ENCODE data around the gene UBE3B. TPM values are rescaled to one million over a fixed set of nuclear protein-coding genes. Genes with fewer than 3 reads are reported as not detected.

UBE3B gene
- total and polyA plus RNA-seq, 4 donors = 12.9 to 40.2 (median 26.0) TPM

- ATAC-seq (ENCODE audit: low FRiP score) = no peak
- Histone ChIP-seq H3K4me1 (ENCODE audit: control insufficient read depth in 1 of 2, insufficient read depth in 2 of 2, low read length in 2 of 2) (no peaks in the 10 kb centered on the region), H3K36me3 (ENCODE audit: control insufficient read depth in 1 of 2, insufficient read depth in 2 of 2, low read length in 1 of 2) (peaks cover 0 to 8% of the 10 kb centered on the region in 2 donors), H3K27me3 (ENCODE audit: control insufficient read depth in 1 of 2, insufficient read depth in 2 of 2, low read length in 1 of 2) (no peaks in the 10 kb centered on the region), H3K9me3 (ENCODE audit: control insufficient read depth, low read length) (no peaks in the 10 kb centered on the region), H3K27ac (ENCODE audit: low read depth in 1 of 2, low read length in 2 of 2) (no peak overlapping the region), H3K4me3 (ENCODE audit: low read length in 2 of 2) (no peak overlapping the region)
- 89 to 91% methylated on average over 10 of the region's 10 CpGs for WGBS, 2 donors
- intact Hi-C loops (cut with DNase I) = no loop called here
- peak in 1 of 2 donors; percentile 26 for DNase-seq
Measured at GRCh38 chr12:109567296-109567695, 89.9 kb downstream of the UBE3B start.

- Histone ChIP-seq H3K36me3 (ENCODE audit: control insufficient read depth in 1 of 2, insufficient read depth in 2 of 2, low read length in 1 of 2) (peaks cover 0 to 8% of the 10 kb centered on the region in 2 donors), H3K9me3 (ENCODE audit: control insufficient read depth, low read length) (no peaks in the 10 kb centered on the region), H3K27me3 (ENCODE audit: control insufficient read depth in 1 of 2, insufficient read depth in 2 of 2, low read length in 1 of 2) (no peaks in the 10 kb centered on the region), H3K27ac (ENCODE audit: low read depth in 1 of 2, low read length in 2 of 2) (no peak overlapping the region), H3K4me1 (ENCODE audit: control insufficient read depth in 1 of 2, insufficient read depth in 2 of 2, low read length in 2 of 2) (no peaks in the 10 kb centered on the region), H3K4me3 (ENCODE audit: low read length in 2 of 2) (no peak overlapping the region)
- ATAC-seq (ENCODE audit: low FRiP score) (no peak), DNase-seq (peak in 1 of 2 donors; percentile 4)
- intact Hi-C loops (cut with DNase I) = no loop called here
- 84 to 89% methylated on average over 3 of the region's 3 CpGs for WGBS, 2 donors
Measured at GRCh38 chr12:109567967-109568366, 90.5 kb downstream of the UBE3B start.

- Histone ChIP-seq H3K36me3 (ENCODE audit: control insufficient read depth in 1 of 2, insufficient read depth in 2 of 2, low read length in 1 of 2) (peaks cover 0 to 8% of the 10 kb centered on the region in 2 donors), H3K27me3 (ENCODE audit: control insufficient read depth in 1 of 2, insufficient read depth in 2 of 2, low read length in 1 of 2) (no peaks in the 10 kb centered on the region), H3K9me3 (ENCODE audit: control insufficient read depth, low read length) (no peaks in the 10 kb centered on the region), H3K27ac (ENCODE audit: low read depth in 1 of 2, low read length in 2 of 2) (no peak overlapping the region), H3K4me1 (ENCODE audit: control insufficient read depth in 1 of 2, insufficient read depth in 2 of 2, low read length in 2 of 2) (no peaks in the 10 kb centered on the region), H3K4me3 (ENCODE audit: low read length in 2 of 2) (no peak overlapping the region)
- DNase-seq (peak in 1 of 2 donors; percentile 14), ATAC-seq (ENCODE audit: low FRiP score) (no peak)
- intact Hi-C loops (cut with DNase I) = no loop called here
- WGBS, 2 donors = 83 to 90% methylated on average over 7 of the region's 7 CpGs
Measured at GRCh38 chr12:109568486-109568885, 91.1 kb downstream of the UBE3B start.

- Histone ChIP-seq H3K4me1 (ENCODE audit: control insufficient read depth in 1 of 2, insufficient read depth in 2 of 2, low read length in 2 of 2) (peaks cover 0 to 3% of the 10 kb centered on the region in 2 donors), H3K4me3 (ENCODE audit: low read length in 2 of 2) (no peak overlapping the region), H3K27me3 (ENCODE audit: control insufficient read depth in 1 of 2, insufficient read depth in 2 of 2, low read length in 1 of 2) (no peaks in the 10 kb centered on the region), H3K27ac (ENCODE audit: low read depth in 1 of 2, low read length in 2 of 2) (no peak overlapping the region), H3K9me3 (ENCODE audit: control insufficient read depth, low read length) (no peaks in the 10 kb centered on the region), H3K36me3 (ENCODE audit: control insufficient read depth in 1 of 2, insufficient read depth in 2 of 2, low read length in 1 of 2) (peaks cover 0 to 6% of the 10 kb centered on the region in 2 donors)
- DNase-seq = peak in 1 of 2 donors; percentile 9
- ATAC-seq (ENCODE audit: low FRiP score) = no peak
- intact Hi-C loops (cut with DNase I) = no loop called here
- WGBS, 2 donors = 73 to 86% methylated on average over 5 of the region's 5 CpGs
Measured at GRCh38 chr12:109571773-109572505, 94.5 kb downstream of the UBE3B start.

GRCh38 chr12:109572506-109572845, 95.0 kb downstream of the UBE3B start:
- no peaks in the 10 kb centered on the region for H3K9me3 ChIP-seq (ENCODE audit: control insufficient read depth, low read length)
- intact Hi-C loops (cut with DNase I) = no loop called here
- H3K27ac ChIP-seq (ENCODE audit: low read depth in 1 of 2, low read length in 2 of 2) = no peak overlapping the region
- DNase-seq (peak in 1 of 2 donors; percentile 2), ATAC-seq (ENCODE audit: low FRiP score) (no peak)
- H3K36me3 ChIP-seq (ENCODE audit: control insufficient read depth in 1 of 2, insufficient read depth in 2 of 2, low read length in 1 of 2) = peaks cover 0 to 4% of the 10 kb centered on the region in 2 donors
- 49 to 56% methylated on average over 3 of the region's 3 CpGs for WGBS, 2 donors
- no peaks in the 10 kb centered on the region for H3K27me3 ChIP-seq (ENCODE audit: control insufficient read depth in 1 of 2, insufficient read depth in 2 of 2, low read length in 1 of 2)
- peak overlapping the region in 1 of 2 donors; percentile 47 for H3K4me3 ChIP-seq (ENCODE audit: low read length in 2 of 2)
- peaks cover 0 to 3% of the 10 kb centered on the region in 2 donors for H3K4me1 ChIP-seq (ENCODE audit: control insufficient read depth in 1 of 2, insufficient read depth in 2 of 2, low read length in 2 of 2)

- H3K27me3 ChIP-seq (ENCODE audit: control insufficient read depth in 1 of 2, insufficient read depth in 2 of 2, low read length in 1 of 2) = no peaks in the 10 kb centered on the region
- WGBS, 2 donors = 0% methylated on average over 72 to 74 of the region's 74 CpGs
- DNase-seq (peak; percentile 98 to 99), ATAC-seq (ENCODE audit: low FRiP score) (peak; percentile 98)
- H3K27ac ChIP-seq (ENCODE audit: low read depth in 1 of 2, low read length in 2 of 2) = peak within 1 kb of the TSS in 1 of 2 donors; percentile 58
- peak within 1 kb of the TSS; percentile 86 to 92 for H3K4me3 ChIP-seq (ENCODE audit: low read length in 2 of 2)
- intact Hi-C loops (cut with DNase I) = no loop called here
- H3K4me1 ChIP-seq (ENCODE audit: control insufficient read depth in 1 of 2, insufficient read depth in 2 of 2, low read length in 2 of 2) = peaks cover 0 to 3% of the 10 kb centered on the region in 2 donors
- H3K9me3 ChIP-seq (ENCODE audit: control insufficient read depth, low read length) = no peaks in the 10 kb centered on the region
- H3K36me3 ChIP-seq (ENCODE audit: control insufficient read depth in 1 of 2, insufficient read depth in 2 of 2, low read length in 1 of 2) = peaks cover 1 to 3% of the 10 kb centered on the region in 2 donors
Measured at GRCh38 chr12:109573029-109573913, 95.8 kb downstream of the UBE3B start, which contains the start of the genes MMAB and MVK. MMAB (minus strand) TSS chr12:109573504; CDS start chr12:109573480, 24 bp downstream. MVK (plus strand) TSS chr12:109573794; CDS start chr12:109574823, 1,029 bp downstream.

GRCh38 chr12:109573914-109574244, 96.4 kb downstream of the UBE3B start:
- DNase-seq (no peak), ATAC-seq (ENCODE audit: low FRiP score) (no peak)
- H3K36me3 ChIP-seq (ENCODE audit: control insufficient read depth in 1 of 2, insufficient read depth in 2 of 2, low read length in 1 of 2) = peaks cover 2 to 4% of the 10 kb centered on the region in 2 donors
- intact Hi-C loops (cut with DNase I) = no loop called here
- H3K4me3 ChIP-seq (ENCODE audit: low read length in 2 of 2) = peak overlapping the region; percentile 86 to 92
- no peak overlapping the region for H3K27ac ChIP-seq (ENCODE audit: low read depth in 1 of 2, low read length in 2 of 2)
- H3K4me1 ChIP-seq (ENCODE audit: control insufficient read depth in 1 of 2, insufficient read depth in 2 of 2, low read length in 2 of 2) = peaks cover 0 to 3% of the 10 kb centered on the region in 2 donors
- H3K27me3 ChIP-seq (ENCODE audit: control insufficient read depth in 1 of 2, insufficient read depth in 2 of 2, low read length in 1 of 2) = no peaks in the 10 kb centered on the region
- H3K9me3 ChIP-seq (ENCODE audit: control insufficient read depth, low read length) = no peaks in the 10 kb centered on the region
- 1% methylated on average over 13 of the region's 13 CpGs for WGBS, 2 donors

- intact Hi-C loops (cut with DNase I) = no loop called here
- Histone ChIP-seq H3K4me1 (ENCODE audit: control insufficient read depth in 1 of 2, insufficient read depth in 2 of 2, low read length in 2 of 2) (peaks cover 0 to 3% of the 10 kb centered on the region in 2 donors), H3K27ac (ENCODE audit: low read depth in 1 of 2, low read length in 2 of 2) (no peak overlapping the region), H3K36me3 (ENCODE audit: control insufficient read depth in 1 of 2, insufficient read depth in 2 of 2, low read length in 1 of 2) (peaks cover 4% of the 10 kb centered on the region in 2 donors), H3K9me3 (ENCODE audit: control insufficient read depth, low read length) (no peaks in the 10 kb centered on the region), H3K4me3 (ENCODE audit: low read length in 2 of 2) (no peak overlapping the region), H3K27me3 (ENCODE audit: control insufficient read depth in 1 of 2, insufficient read depth in 2 of 2, low read length in 1 of 2) (no peaks in the 10 kb centered on the region)
- no peak for DNase-seq
- ATAC-seq (ENCODE audit: low FRiP score) = no peak
- 88 to 91% methylated on average over 3 of the region's 3 CpGs for WGBS, 2 donors
Measured at GRCh38 chr12:109575683-109576082, 98.2 kb downstream of the UBE3B start.

Data from aorta (tissue), 5 donors.